Heart left ventricle (tissue), 16 donors: ENCODE measurements around the gene STPG1. TPM values are rescaled to one million over a fixed set of nuclear protein-coding genes. Genes with fewer than 3 reads are reported as not detected.

ENCODE experiments used
- ATAC-seq, 4 donors: fragments of 200-7000 bp; cut with Tn5 transposase; one replicate each; pipeline ENCODE4 v1.9.1; 2020 to 2022; ENCODE audit warnings: moderate library complexity in 4 of 4, mild to moderate bottlenecking in 3 of 4, moderate number of reproducible peaks in 1 of 4
- DNase-seq, 5 donors: peaks; one replicate each; pipeline ENCODE4 v3.0.0-alpha.2; 2020
- H3K27ac ChIP-seq, 12 donors: fragments of 200-600 bp; sonication (generic) in 4 of 12; one replicate each; pipeline versions ENCODE4 v1.5.0 to v1.8.0; 2016 to 2022; ENCODE audit warnings: mild to moderate bottlenecking in 2 of 12
- H3K27me3 ChIP-seq, 9 donors: fragments of 200-600 bp; sonication (generic) in 2 of 9; one replicate each; pipeline versions ENCODE4 v1.5.1 to v1.8.0; 2016 to 2022; ENCODE audit warnings: mild to moderate bottlenecking in 3 of 9
- H3K36me3 ChIP-seq, 9 donors: fragments of 200-600 bp; sonication (generic) in 2 of 9; one replicate each; pipeline versions ENCODE4 v1.5.0 to v1.8.0; 2018 to 2022; ENCODE audit warnings: mild to moderate bottlenecking in 2 of 9
- H3K4me1 ChIP-seq, 12 donors: fragments of 200-600 bp; sonication (generic) in 4 of 12; one replicate each; pipeline versions ENCODE4 v1.5.0 to v1.8.0; 2016 to 2022; ENCODE audit warnings: mild to moderate bottlenecking in 3 of 12
- H3K4me3 ChIP-seq, 12 donors: fragments of 200-600 bp; sonication (generic) in 4 of 12; one replicate each; pipeline versions ENCODE4 v1.5.0 to v1.8.0; 2017 to 2022; ENCODE audit warnings: mild to moderate bottlenecking in 9 of 12, moderate library complexity in 4 of 12
- H3K9me3 ChIP-seq, 12 donors: fragments of 200-600 bp; sonication (generic) in 4 of 12; one replicate each; pipeline versions ENCODE4 v1.5.0 to v1.8.0; 2016 to 2022; ENCODE audit warnings: mild to moderate bottlenecking in 1 of 12
- CTCF ChIP-seq, 12 donors: fragments of 200-600 bp; sonication (generic) in 4 of 12; IDR thresholded peaks; one replicate each; pipeline versions ENCODE4 v1.5.0 to v1.8.0; 2018 to 2022; ENCODE audit warnings: antibody characterized with exemption in 12 of 12, mild to moderate bottlenecking in 5 of 12
- POLR2A ChIP-seq, 2 donors: fragments of 450-650 bp; IDR thresholded peaks; one replicate each; pipeline ENCODE4 v1.6.1; 2017; ENCODE audit warnings: antibody characterized with exemption in 2 of 2, mild to moderate bottlenecking in 2 of 2, moderate library complexity in 2 of 2
- WGBS, 4 donors: extraction: QIAGEN DNeasy Blood & Tissue Kit in 2 of 4; methylation state at CpG; one replicate each; pipeline versions ENCODE4 v1.1.5 to v1.1.7; 2013 to 2018; 5-methylcytosine and 5-hydroxymethylcytosine counted together
- intact Hi-C, 10 donors: fragments of 100-400 bp; cut with DNase I; formaldehyde crosslinking; loops; one replicate each; pipeline versions ENCODE4 v1.11.1 to v1.14.2; 2022
- polyA plus RNA-seq, 2 donors: library from polyadenylated mRNA; stranded (reverse); fragments of 200-250 nt; gene quantifications; one replicate each; pipeline ENCODE4 v1.2.3, GENCODE V29; 2013
- total RNA-seq, 9 donors: library from RNA; depleted of rRNA in 2 of 9; stranded (reverse); fragments of >200 nt in 2 of 9; fragmentation: NEBNext Ultra II Directional in 3 of 9; extraction: Animal tissue kit (Norgen Biotek cat#: 25700) in 3 of 9; gene quantifications; one replicate each; pipeline versions ENCODE4 v1.1.0 to v1.2.4, GENCODE V29; 2016 to 2023
- donor health status: ischemic (EF 13 %, LVEDD 7.1; RV severe dilation, severe dysfunction).
- donor health status: healthy with polysubstance abuse.
- donor health status: DM: no; HTN: yes; CAD: no.
- donor health status: DM: no; HTN: no; CAD: no.
- donor health status: ischemic (EF 25% LVEDD 6.9; RV normal size, moderate dysfunction).
- donor health status: ischemic (EF 25% LVEDD 5.7; RV mildly dilated, moderate dysfunction).
- donor health status: healthy.
- donor health status: DM: yes; HTN: yes; CAD: no.
- donor health status: ischemic (EF 35%, LVEDD 5.7; RV mildly dilated, moderate dysfunction).
- donor health status: nonischemic (EF 11% LVEDD 7.7; RV severe dilation, severe dysfunction).
- donor health status: DM: yes; HTN: yes; CAD: no.
- donor health status: PGD.
- donor health status: ischemic (EF 29% LVEDD 5.4; RV normal size, mild dysfunction).
- donor health status: nonischemic (EF 23%, LVEDD 6.1; RV moderate dilation, normal function).

The STPG1 gene
- total and polyA plus RNA-seq, 11 donors, result 3.8 to 6.9 (median 4.8) TPM

- WGBS, 4 donors, result 94 to 96% (median 95%) methylated on average over 8 of the region's 8 CpGs
- Histone ChIP-seq H3K36me3 (no peaks in the 10 kb centered on the region), H3K4me3 (no peak overlapping the region), H3K9me3 (no peaks in the 10 kb centered on the region), H3K27me3 (no peaks in the 10 kb centered on the region), H3K27ac (no peak overlapping the region), H3K4me1 (peaks cover 0 to 9% (median 0%) of the 10 kb centered on the region in 12 donors)
- intact Hi-C loops, result no loop called here
- DNase-seq, result no peak
- no peak for ATAC-seq
- TF ChIP-seq POLR2A (IDR thresholded peaks at IDR 0.05), result no peak
- no peak for TF ChIP-seq CTCF (IDR thresholded peaks at IDR 0.05)
Observed at GRCh38 chr1:24339996-24340395, 73.6 kb downstream of the STPG1 start.

DNA sequence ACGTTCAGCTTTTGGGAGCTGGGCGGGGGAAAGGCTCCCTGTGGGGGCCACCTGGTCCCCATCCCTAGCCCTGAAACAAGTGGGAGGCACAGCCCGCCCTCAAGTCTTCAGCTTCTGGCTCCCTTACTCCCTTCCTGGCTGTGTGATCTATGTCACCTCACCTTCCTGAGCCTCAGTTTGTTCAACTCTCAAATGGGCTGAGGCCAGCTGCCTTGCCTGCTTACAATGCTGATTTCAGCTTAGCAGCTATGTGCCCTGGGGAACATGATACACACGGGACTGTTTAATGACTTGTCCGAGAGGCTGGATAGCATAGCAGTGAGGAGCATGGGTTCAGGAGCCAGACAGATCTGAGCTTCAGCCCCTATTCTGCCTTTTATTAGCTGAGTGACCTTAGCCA, 75.1 kb downstream of the STPG1 start:
- Histone ChIP-seq H3K36me3 (no peaks in the 10 kb centered on the region), H3K27me3 (no peaks in the 10 kb centered on the region), H3K9me3 (no peaks in the 10 kb centered on the region), H3K4me1 (peaks cover 0 to 9% (median 0%) of the 10 kb centered on the region in 12 donors), H3K27ac (no peak overlapping the region), H3K4me3 (no peak overlapping the region)
- 88 to 93% (median 90%) methylated on average over 3 to 5 of the region's 5 CpGs for WGBS, 4 donors
- intact Hi-C loops, result no loop called here
- DNase-seq (no peak), ATAC-seq (no peak)
- no peak for TF ChIP-seq POLR2A (IDR thresholded peaks at IDR 0.05)

GRCh38 chr1:24337455-24337854, 76.1 kb downstream of the STPG1 start:
- no peak overlapping the region for H3K27ac ChIP-seq
- intact Hi-C loops, result no loop called here
- DNase-seq (no peak), ATAC-seq (no peak)
- H3K4me1 ChIP-seq, result peaks cover 0 to 9% (median 0%) of the 10 kb centered on the region in 12 donors
- no peak for TF ChIP-seq CTCF (IDR thresholded peaks at IDR 0.05)
- no peak for TF ChIP-seq POLR2A (IDR thresholded peaks at IDR 0.05)
- H3K27me3 ChIP-seq, result no peaks in the 10 kb centered on the region
- WGBS, 4 donors, result 90 to 99% (median 93%) methylated on average over 4 of the region's 4 CpGs
- H3K36me3 ChIP-seq, result no peaks in the 10 kb centered on the region
- no peaks in the 10 kb centered on the region for H3K9me3 ChIP-seq
- no peak overlapping the region for H3K4me3 ChIP-seq

GRCh38 chr1:24336075-24336474, 77.5 kb downstream of the STPG1 start:
- WGBS, 4 donors, result 46 to 57% (median 53%) methylated on average over 5 of the region's 5 CpGs
- DNase-seq, result no peak

More at GRCh38 chr1:24336075-24336474, 77.5 kb downstream of the STPG1 start:
- TF ChIP-seq CTCF (IDR thresholded peaks at IDR 0.05), result no peak
- TF ChIP-seq POLR2A (IDR thresholded peaks at IDR 0.05), result no peak
- Histone ChIP-seq H3K27me3 (no peaks in the 10 kb centered on the region), H3K36me3 (no peaks in the 10 kb centered on the region), H3K4me1 (peaks cover 0 to 9% (median 0%) of the 10 kb centered on the region in 12 donors), H3K9me3 (no peaks in the 10 kb centered on the region), H3K27ac (no peak overlapping the region), H3K4me3 (no peak overlapping the region)
- intact Hi-C loops, result no loop called here
- ATAC-seq, result peak in 3 of 4 donors; percentile 13 to 56 (median 47)
